Measurements from ENCODE around the gene TIMD4. TPM values are rescaled to one million over a fixed set of nuclear protein-coding genes. Genes with fewer than 3 reads are reported as not detected.

The TIMD4 gene
- polyA plus RNA-seq, 3 donors, result 0.14 TPM; not detected in 2

GRCh38 chr5:156956321-156956720, 6.7 kb downstream of the TIMD4 start:
- TF ChIP-seq CTCF (IDR thresholded peaks at IDR 0.05), result no peak
- Histone ChIP-seq H3K4me2 (replicated peaks; ENCODE audit: extremely low read depth, low read length, poor library complexity, severe bottlenecking) (no peak overlapping the region), H3K27me3 (ENCODE audit: control insufficient read depth in 2 of 2, insufficient read depth in 2 of 2, low read length in 2 of 2) (no peaks in the 10 kb centered on the region), H3K4me1 (ENCODE audit: control insufficient read depth in 1 of 2, insufficient read depth in 2 of 2, low read length in 2 of 2) (no peaks in the 10 kb centered on the region), H3K9ac (ENCODE audit: insufficient read depth, low read length, poor library complexity, severe bottlenecking) (no peak overlapping the region), H3K4me3 (replicated peaks in 1 of 3; ENCODE audit: low read depth in 2 of 3, low read length in 3 of 3) (no peak overlapping the region), H3K9me3 (replicated peaks in 1 of 2; ENCODE audit: control insufficient read depth in 1 of 2, insufficient read depth in 1 of 2, low read length in 2 of 2) (no peaks in the 10 kb centered on the region), H3K27ac (ENCODE audit: low read depth in 1 of 2, low read length in 2 of 2) (no peak overlapping the region), H3K36me3 (replicated peaks in 1 of 2; ENCODE audit: control insufficient read depth in 1 of 2, insufficient read depth in 2 of 2, low read length in 2 of 2) (no peaks in the 10 kb centered on the region), H4K20me1 (ENCODE audit: insufficient read depth, low read length) (no peaks in the 10 kb centered on the region), H2AFZ (ENCODE audit: insufficient read depth, low read depth, low read length, poor library complexity, severe bottlenecking) (no peak overlapping the region), H3K79me2 (ENCODE audit: insufficient read depth, low read length) (no peaks in the 10 kb centered on the region)
- Mint-ChIP-seq H3K9me3 (peaks cover 0 to 4% (median 0%) of the 10 kb centered on the region in 7 donors), H3K27me3 (ENCODE audit: low read depth in 3 of 3) (peaks cover 4 to 14% (median 8%) of the 10 kb centered on the region in 3 donors), H3K4me1 (no peaks in the 10 kb centered on the region), H3K36me3 (no peaks in the 10 kb centered on the region), H3K4me3 (no peak overlapping the region), H3K27ac (no peak overlapping the region)
- intact Hi-C loops (cut with micrococcal nuclease), result no loop called here
- no peak for DNase-seq

- Histone ChIP-seq H3K9ac (ENCODE audit: insufficient read depth, low read length, poor library complexity, severe bottlenecking) (no peak overlapping the region), H3K36me3 (replicated peaks in 1 of 2; ENCODE audit: control insufficient read depth in 1 of 2, insufficient read depth in 2 of 2, low read length in 2 of 2) (no peaks in the 10 kb centered on the region), H3K4me2 (replicated peaks; ENCODE audit: extremely low read depth, low read length, poor library complexity, severe bottlenecking) (no peak overlapping the region), H3K9me3 (replicated peaks in 1 of 2; ENCODE audit: control insufficient read depth in 1 of 2, insufficient read depth in 1 of 2, low read length in 2 of 2) (no peaks in the 10 kb centered on the region), H3K79me2 (ENCODE audit: insufficient read depth, low read length) (no peaks in the 10 kb centered on the region), H4K20me1 (ENCODE audit: insufficient read depth, low read length) (no peaks in the 10 kb centered on the region), H3K27me3 (ENCODE audit: control insufficient read depth in 2 of 2, insufficient read depth in 2 of 2, low read length in 2 of 2) (no peaks in the 10 kb centered on the region), H3K4me3 (replicated peaks in 1 of 3; ENCODE audit: low read depth in 2 of 3, low read length in 3 of 3) (no peak overlapping the region), H3K4me1 (ENCODE audit: control insufficient read depth in 1 of 2, insufficient read depth in 2 of 2, low read length in 2 of 2) (no peaks in the 10 kb centered on the region), H3K27ac (ENCODE audit: low read depth in 1 of 2, low read length in 2 of 2) (no peak overlapping the region), H2AFZ (ENCODE audit: insufficient read depth, low read depth, low read length, poor library complexity, severe bottlenecking) (no peak overlapping the region)
- TF ChIP-seq CTCF (IDR thresholded peaks at IDR 0.05), result no peak
- Mint-ChIP-seq H3K9me3 (peaks cover 0 to 2% (median 0%) of the 10 kb centered on the region in 7 donors), H3K27ac (no peak overlapping the region), H3K4me1 (no peaks in the 10 kb centered on the region), H3K27me3 (ENCODE audit: low read depth in 3 of 3) (peaks cover 4 to 8% (median 7%) of the 10 kb centered on the region in 3 donors), H3K4me3 (no peak overlapping the region), H3K36me3 (no peaks in the 10 kb centered on the region)
- WGBS (ENCODE audit: insufficient coverage), result 97% methylated on average over 13 of the region's 13 CpGs
- DNase-seq, result no peak
- intact Hi-C loops (cut with micrococcal nuclease), result no loop called here
These were observed 11.7 kb downstream of the TIMD4 start for GRCh38 chr5:156951359-156951758.
